Stomach smooth muscle (tissue), 2 donors: ENCODE data around the gene ADAMTS2.

Experiments
- H3K27ac ChIP-seq: one replicate; pipeline ENCODE4 v1.7.0; 2013; ENCODE audit warnings: mild to moderate bottlenecking, low read length, inconsistent platforms
- H3K27me3 ChIP-seq, 2 donors: one replicate each; pipeline ENCODE4 v1.7.0; 2013; ENCODE audit warnings: low read length in 2 of 2; ENCODE audit not compliant: insufficient read depth in 2 of 2, control insufficient read depth in 1 of 2
- H3K36me3 ChIP-seq, 2 donors: one replicate each; pipeline ENCODE4 v1.7.0; 2013; ENCODE audit warnings: low read length in 2 of 2; ENCODE audit not compliant: control insufficient read depth in 2 of 2, insufficient read depth in 2 of 2
- H3K4me1 ChIP-seq: one replicate; pipeline ENCODE4 v1.7.0; 2013; ENCODE audit warnings: low read length; ENCODE audit not compliant: control insufficient read depth, insufficient read depth
- H3K4me3 ChIP-seq, 2 donors: one replicate each; pipeline ENCODE4 v1.7.0; 2013; ENCODE audit warnings: low read length in 2 of 2
- H3K9ac ChIP-seq, 2 donors: one replicate each; pipeline ENCODE4 v1.7.0; 2013; ENCODE audit warnings: low read length in 2 of 2, mild to moderate bottlenecking in 1 of 2
- H3K9me3 ChIP-seq, 2 donors: one replicate each; pipeline ENCODE4 v1.7.0; 2013; ENCODE audit warnings: low read length in 2 of 2; ENCODE audit not compliant: control insufficient read depth in 2 of 2
- donor health status: healthy.
- donor health status: Pancreatic carcinoma.

ADAMTS2 gene

DNA sequence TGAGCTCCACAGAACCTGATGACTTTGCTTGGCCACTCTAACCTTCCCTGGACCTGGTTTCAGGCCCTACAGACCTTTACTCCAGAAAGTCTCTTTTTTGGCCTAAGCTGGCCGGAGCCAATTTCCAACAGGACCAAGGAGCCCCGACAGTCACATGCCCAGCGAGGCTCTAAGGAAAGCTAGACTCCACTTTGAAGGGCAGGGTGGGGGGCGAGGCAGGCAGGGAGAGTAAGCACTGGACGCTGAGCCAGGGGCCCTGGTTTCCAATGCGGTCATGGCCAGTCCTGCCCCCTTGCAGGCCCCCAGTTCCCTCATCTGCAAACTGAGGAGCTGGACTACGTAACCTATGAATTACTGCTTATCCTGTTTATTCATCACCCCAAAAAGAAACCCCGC lies 65.2 kb downstream of the ADAMTS2 start:
- H3K4me1 ChIP-seq = peaks cover 10% of the 10 kb centered on the region
- no peaks in the 10 kb centered on the region for H3K36me3 ChIP-seq
- no peaks in the 10 kb centered on the region for H3K9me3 ChIP-seq
- no peak overlapping the region for H3K27ac ChIP-seq
- H3K27me3 ChIP-seq = no peaks in the 10 kb centered on the region
- no peak overlapping the region for H3K4me3 ChIP-seq
- no peak overlapping the region for H3K9ac ChIP-seq

- Histone ChIP-seq H3K36me3 (no peaks in the 10 kb centered on the region), H3K27me3 (no peaks in the 10 kb centered on the region), H3K27ac (no peak overlapping the region), H3K9ac (no peak overlapping the region), H3K4me1 (peaks cover 14% of the 10 kb centered on the region), H3K4me3 (no peak overlapping the region), H3K9me3 (no peaks in the 10 kb centered on the region)
These were observed 65.7 kb downstream of the ADAMTS2 start for GRCh38 chr5:179279347-179280094.

- Histone ChIP-seq H3K36me3 (no peaks in the 10 kb centered on the region), H3K9me3 (no peaks in the 10 kb centered on the region), H3K4me3 (no peak overlapping the region), H3K9ac (no peak overlapping the region), H3K4me1 (peaks cover 17% of the 10 kb centered on the region), H3K27ac (no peak overlapping the region), H3K27me3 (no peaks in the 10 kb centered on the region)
These were observed 66.7 kb downstream of the ADAMTS2 start for GRCh38 chr5:179278546-179278945.

- Histone ChIP-seq H3K4me3 (no peak overlapping the region), H3K27ac (no peak overlapping the region), H3K4me1 (peaks cover 17% of the 10 kb centered on the region), H3K36me3 (no peaks in the 10 kb centered on the region), H3K9me3 (no peaks in the 10 kb centered on the region), H3K27me3 (no peaks in the 10 kb centered on the region), H3K9ac (no peak overlapping the region)
These were observed 67.1 kb downstream of the ADAMTS2 start for GRCh38 chr5:179278119-179278518.

DNA sequence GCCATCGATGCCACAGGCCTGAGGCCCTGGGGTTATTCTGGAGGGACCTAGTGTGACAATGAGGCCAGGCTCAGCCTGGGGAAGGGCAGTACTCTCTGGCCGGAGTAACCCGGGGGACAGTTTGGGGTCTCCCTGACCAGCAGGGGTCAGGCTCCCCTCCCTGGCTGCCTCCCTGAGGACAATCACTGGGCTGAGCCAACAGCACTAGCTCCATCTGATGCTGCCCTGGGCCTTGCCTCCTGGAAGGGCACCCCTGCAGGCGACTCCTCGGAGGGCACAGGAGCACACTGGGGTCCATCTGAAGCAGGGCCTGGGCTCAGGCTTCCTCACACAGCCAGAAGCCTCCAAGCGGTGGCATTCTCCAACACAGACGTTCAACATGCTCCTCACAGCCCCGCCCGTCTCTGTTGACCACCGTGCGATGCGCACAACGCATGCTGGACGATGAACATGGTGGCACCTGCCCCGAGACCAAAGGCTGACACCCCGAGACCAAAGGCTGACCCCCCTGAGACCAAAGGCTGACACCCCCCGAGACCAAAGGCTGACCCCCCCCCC lies 68.3 kb downstream of the ADAMTS2 start:
- Histone ChIP-seq H3K4me3 (no peak overlapping the region), H3K27me3 (no peaks in the 10 kb centered on the region), H3K9ac (no peak overlapping the region), H3K36me3 (no peaks in the 10 kb centered on the region), H3K27ac (no peak overlapping the region), H3K4me1 (peaks cover 26% of the 10 kb centered on the region), H3K9me3 (no peaks in the 10 kb centered on the region)

GRCh38 chr5:179275941-179276837 lies 69.1 kb downstream of the ADAMTS2 start:
- H3K9ac ChIP-seq = no peak overlapping the region
- H3K27me3 ChIP-seq = no peaks in the 10 kb centered on the region
- peaks cover 30% of the 10 kb centered on the region for H3K4me1 ChIP-seq
- no peaks in the 10 kb centered on the region for H3K9me3 ChIP-seq
- H3K27ac ChIP-seq = no peak overlapping the region
- H3K4me3 ChIP-seq = no peak overlapping the region
- H3K36me3 ChIP-seq = no peaks in the 10 kb centered on the region

- peaks cover 37% of the 10 kb centered on the region for H3K4me1 ChIP-seq
- no peak overlapping the region for H3K4me3 ChIP-seq
- no peaks in the 10 kb centered on the region for H3K36me3 ChIP-seq
- no peaks in the 10 kb centered on the region for H3K9me3 ChIP-seq
- no peak overlapping the region for H3K9ac ChIP-seq
- H3K27ac ChIP-seq = no peak overlapping the region
- no peaks in the 10 kb centered on the region for H3K27me3 ChIP-seq
These were observed 69.8 kb downstream of the ADAMTS2 start for GRCh38 chr5:179275381-179275878.

- Histone ChIP-seq H3K4me3 (no peak overlapping the region), H3K4me1 (peaks cover 46% of the 10 kb centered on the region), H3K9ac (no peak overlapping the region), H3K9me3 (no peaks in the 10 kb centered on the region), H3K36me3 (no peaks in the 10 kb centered on the region), H3K27ac (no peak overlapping the region), H3K27me3 (no peaks in the 10 kb centered on the region)
These were observed 70.6 kb downstream of the ADAMTS2 start for GRCh38 chr5:179274321-179275315.

- Histone ChIP-seq H3K4me1 (peaks cover 44% of the 10 kb centered on the region), H3K9me3 (no peaks in the 10 kb centered on the region), H3K4me3 (no peak overlapping the region), H3K27me3 (no peaks in the 10 kb centered on the region), H3K9ac (no peak overlapping the region), H3K27ac (no peak overlapping the region), H3K36me3 (no peaks in the 10 kb centered on the region)
These were observed 71.7 kb downstream of the ADAMTS2 start for GRCh38 chr5:179273441-179274145.
